ENCODE measurements around the gene MDH1. TPM values are rescaled to one million over a fixed set of nuclear protein-coding genes. Genes with fewer than 3 reads are reported as not detected.

The MDH1 gene
- total and polyA plus RNA-seq, 2 donors (not counting 1 experiment from before 2014, with no cell fraction given), result 159 to 267 TPM

GRCh38 chr2:63632382-63632781 is 43.6 kb downstream of the MDH1 start:
- TF ChIP-seq CTCF (conservative IDR thresholded peaks at IDR 0.05 in 1 of 2, IDR thresholded peaks at IDR 0.05 in 1 of 2; ENCODE audit: low read depth in 1 of 2, low read length in 2 of 2), result no peak
- TF ChIP-seq EZH2 (IDR thresholded peaks at IDR 0.05; ENCODE audit: low read length, missing control alignments), result no peak
- no peaks in the 10 kb centered on the region for H3K79me2 ChIP-seq (ENCODE audit: control insufficient read depth, insufficient read depth, low read length)
- H3K9ac ChIP-seq (ENCODE audit: insufficient read depth, low read length), result no peak overlapping the region
- H3K4me2 ChIP-seq (ENCODE audit: extremely low read depth, insufficient read depth, low read length), result no peak overlapping the region
- no peak overlapping the region for H3K4me3 ChIP-seq (replicated peaks in 1 of 4; ENCODE audit: control extremely low read depth in 1 of 4, insufficient read depth in 1 of 4, low read depth in 3 of 4, low read length in 4 of 4)
- no peak for DNase-seq (ENCODE audit: low read depth in 2 of 2)
- no peaks in the 10 kb centered on the region for H3K4me1 ChIP-seq (ENCODE audit: control insufficient read depth, extremely low read depth, insufficient read depth, low read length)
- H4K20me1 ChIP-seq (ENCODE audit: control insufficient read depth, extremely low read depth, insufficient read depth, low read length), result no peaks in the 10 kb centered on the region
- H3K27me3 ChIP-seq (ENCODE audit: control insufficient read depth, insufficient read depth, low read length), result no peaks in the 10 kb centered on the region
- H2AFZ ChIP-seq (ENCODE audit: low read length), result no peak overlapping the region
- no peaks in the 10 kb centered on the region for H3K9me3 ChIP-seq (ENCODE audit: control insufficient read depth, insufficient read depth, low read depth, low read length)
- no peaks in the 10 kb centered on the region for H3K36me3 ChIP-seq (ENCODE audit: control insufficient read depth, insufficient read depth, low read length)
- no peak overlapping the region for H3K27ac ChIP-seq (ENCODE audit: insufficient read depth, low read length)

DNA sequence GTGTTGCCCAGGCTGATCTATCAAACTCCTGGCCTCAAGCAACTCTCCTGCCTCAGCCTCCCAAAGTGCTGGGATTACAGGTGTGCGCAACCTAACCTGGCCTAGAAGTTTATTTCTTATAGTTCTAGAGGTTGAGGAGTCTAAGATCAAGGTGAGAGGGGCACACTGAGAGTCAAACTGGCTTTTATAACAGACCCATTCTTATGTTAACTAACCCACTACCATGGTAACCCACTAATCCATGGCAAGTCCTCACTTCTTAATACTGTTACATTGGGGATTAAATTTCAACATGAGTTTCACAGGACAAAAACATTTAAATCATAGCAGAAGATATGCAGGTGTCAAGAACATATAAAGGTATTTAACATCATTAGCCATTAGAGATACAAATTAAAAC is 50.6 kb downstream of the MDH1 start:
- Histone ChIP-seq H3K36me3 (ENCODE audit: control insufficient read depth, insufficient read depth, low read length) (no peaks in the 10 kb centered on the region), H3K4me3 (replicated peaks in 1 of 4; ENCODE audit: control extremely low read depth in 1 of 4, insufficient read depth in 1 of 4, low read depth in 3 of 4, low read length in 4 of 4) (no peak overlapping the region), H3K79me2 (ENCODE audit: control insufficient read depth, insufficient read depth, low read length) (no peaks in the 10 kb centered on the region), H3K27me3 (ENCODE audit: control insufficient read depth, insufficient read depth, low read length) (no peaks in the 10 kb centered on the region), H3K4me2 (ENCODE audit: extremely low read depth, insufficient read depth, low read length) (no peak overlapping the region), H3K9ac (ENCODE audit: insufficient read depth, low read length) (no peak overlapping the region), H3K27ac (ENCODE audit: insufficient read depth, low read length) (no peak overlapping the region), H4K20me1 (ENCODE audit: control insufficient read depth, extremely low read depth, insufficient read depth, low read length) (no peaks in the 10 kb centered on the region), H2AFZ (ENCODE audit: low read length) (no peak overlapping the region), H3K9me3 (ENCODE audit: control insufficient read depth, insufficient read depth, low read depth, low read length) (no peaks in the 10 kb centered on the region), H3K4me1 (ENCODE audit: control insufficient read depth, extremely low read depth, insufficient read depth, low read length) (no peaks in the 10 kb centered on the region)
- no peak for DNase-seq (ENCODE audit: low read depth in 2 of 2)
- TF ChIP-seq CTCF (conservative IDR thresholded peaks at IDR 0.05 in 1 of 2, IDR thresholded peaks at IDR 0.05 in 1 of 2; ENCODE audit: low read depth in 1 of 2, low read length in 2 of 2) (no peak), EZH2 (IDR thresholded peaks at IDR 0.05; ENCODE audit: low read length, missing control alignments) (no peak)

- no peak overlapping the region for H3K9ac ChIP-seq (ENCODE audit: insufficient read depth, low read length)
- no peak overlapping the region for H2AFZ ChIP-seq (ENCODE audit: low read length)
- no peaks in the 10 kb centered on the region for H4K20me1 ChIP-seq (ENCODE audit: control insufficient read depth, extremely low read depth, insufficient read depth, low read length)
- no peaks in the 10 kb centered on the region for H3K9me3 ChIP-seq (ENCODE audit: control insufficient read depth, insufficient read depth, low read depth, low read length)
- no peaks in the 10 kb centered on the region for H3K79me2 ChIP-seq (ENCODE audit: control insufficient read depth, insufficient read depth, low read length)
- H3K4me2 ChIP-seq (ENCODE audit: extremely low read depth, insufficient read depth, low read length), result no peak overlapping the region
- H3K36me3 ChIP-seq (ENCODE audit: control insufficient read depth, insufficient read depth, low read length), result no peaks in the 10 kb centered on the region
- no peak overlapping the region for H3K27ac ChIP-seq (ENCODE audit: insufficient read depth, low read length)
- no peak overlapping the region for H3K4me3 ChIP-seq (replicated peaks in 1 of 4; ENCODE audit: control extremely low read depth in 1 of 4, insufficient read depth in 1 of 4, low read depth in 3 of 4, low read length in 4 of 4)
- TF ChIP-seq CTCF (conservative IDR thresholded peaks at IDR 0.05 in 1 of 2, IDR thresholded peaks at IDR 0.05 in 1 of 2; ENCODE audit: low read depth in 1 of 2, low read length in 2 of 2) (no peak), EZH2 (IDR thresholded peaks at IDR 0.05; ENCODE audit: low read length, missing control alignments) (no peak)
- no peaks in the 10 kb centered on the region for H3K4me1 ChIP-seq (ENCODE audit: control insufficient read depth, extremely low read depth, insufficient read depth, low read length)
- H3K27me3 ChIP-seq (ENCODE audit: control insufficient read depth, insufficient read depth, low read length), result no peaks in the 10 kb centered on the region
- peak in 1 of 2 donors; percentile 15 for DNase-seq (ENCODE audit: low read depth in 2 of 2)
Measured at GRCh38 chr2:63642946-63643345, 54.2 kb downstream of the MDH1 start.
